Middle frontal gyrus (tissue), 1 donor: Measurements from ENCODE around the gene ADIPOR2.
"Not testable (repeated sequence)": the region's sequence is repeated elsewhere in the genome, so short reads cannot be mapped to it uniquely, and the experiment has no call there.

Experiments used
- DNase-seq: peaks from one replicate; pipeline ENCODE4 v3.0.0-alpha.2; 2015; ENCODE audit warnings: low spot score; ENCODE audit errors: extremely low spot score

Gene ADIPOR2

DNA sequence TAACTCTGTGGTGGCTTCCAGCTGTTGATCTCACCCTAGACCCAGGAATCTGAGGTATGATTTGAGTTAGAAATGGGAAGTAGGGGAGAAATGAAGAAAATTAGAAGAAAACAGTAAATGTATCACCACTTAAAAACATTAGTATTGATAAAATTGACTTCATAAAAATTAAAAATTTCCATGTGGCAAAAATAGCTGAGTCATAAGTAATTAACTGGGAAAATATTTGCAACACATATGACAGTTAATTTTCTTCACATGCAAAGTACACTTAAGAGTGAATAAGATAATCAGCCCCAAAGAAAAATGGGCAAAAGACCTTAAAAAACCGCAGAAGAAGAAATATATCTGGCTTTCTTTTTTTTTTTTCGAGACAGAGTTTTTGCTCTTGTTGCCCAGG is 25.5 kb upstream of the ADIPOR2 start:
- no peak for DNase-seq

DNA sequence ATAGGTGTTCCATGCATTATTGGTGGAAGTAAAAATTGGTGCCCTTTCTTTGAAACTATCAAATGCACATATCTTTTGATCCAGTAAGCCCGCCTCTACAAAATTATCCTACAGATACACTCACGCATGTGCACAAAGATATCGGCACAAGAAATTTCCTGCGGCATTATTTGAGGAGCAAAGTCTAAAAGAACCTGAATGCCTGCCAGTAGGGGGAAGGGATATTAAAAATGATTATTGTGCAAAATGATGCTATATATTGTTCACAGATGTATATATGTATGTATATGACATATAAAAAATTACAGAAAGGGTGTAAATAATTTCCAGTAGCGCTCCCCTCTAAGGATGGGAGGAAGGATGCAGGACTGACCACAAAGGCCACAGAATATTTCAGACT is 24.7 kb upstream of the ADIPOR2 start:
- DNase-seq, result no peak

DNA sequence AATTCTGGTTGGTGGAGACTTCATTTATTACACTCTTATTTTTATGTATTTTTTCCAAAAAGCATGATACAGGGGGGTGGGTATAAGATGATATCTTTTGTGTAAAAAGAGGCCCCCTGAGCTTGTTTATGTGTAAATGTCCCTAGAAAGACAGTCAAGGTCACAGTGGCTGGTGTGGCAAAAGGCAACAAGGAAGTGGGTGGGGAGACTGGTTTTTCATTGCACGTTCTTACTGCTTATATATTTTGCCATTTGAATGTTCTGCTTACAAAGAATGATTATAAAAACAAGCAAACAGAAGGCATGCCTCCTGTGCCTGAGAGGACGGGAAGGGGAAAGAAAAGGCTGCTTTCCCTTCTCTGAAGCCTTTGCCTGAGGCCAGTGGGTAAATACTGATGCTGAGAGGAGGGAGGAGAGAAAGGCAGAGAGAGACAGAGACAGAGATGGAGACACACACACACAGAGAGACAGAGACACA is 24.1 kb upstream of the ADIPOR2 start:
- DNase-seq, result no peak

DNA sequence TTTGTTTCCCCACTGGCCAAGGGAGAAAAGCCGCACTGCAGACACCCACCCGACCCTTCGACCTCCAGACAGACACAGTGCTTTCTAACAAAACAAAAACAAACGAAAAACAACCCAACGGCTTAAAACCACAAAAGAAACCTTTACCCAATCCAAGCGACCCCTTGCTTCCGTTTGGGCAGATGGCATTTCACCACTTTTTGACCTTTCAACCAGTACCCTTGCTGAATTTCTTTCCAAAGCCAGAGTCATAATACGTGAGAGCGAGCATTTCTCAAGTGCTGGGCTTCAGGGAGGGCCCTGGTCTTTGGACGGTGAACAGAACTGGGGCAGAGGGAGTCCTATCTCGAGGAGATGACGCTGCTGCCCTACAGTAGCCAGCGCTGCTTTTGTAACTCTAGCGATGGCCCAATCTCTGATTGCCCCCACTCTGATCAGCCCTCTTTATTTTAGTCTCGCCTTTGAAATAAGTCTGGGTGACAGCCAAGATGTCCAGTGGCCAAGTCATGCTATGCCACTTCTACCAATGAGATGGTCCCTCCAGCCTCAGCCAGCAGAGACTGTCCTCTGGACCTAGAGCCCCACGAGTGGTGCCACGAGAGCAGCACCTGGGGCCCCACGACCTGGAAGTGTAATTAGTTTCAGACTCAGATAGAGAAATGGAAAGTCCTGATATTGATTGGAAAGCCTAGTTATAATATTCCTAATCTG is 21.9 kb upstream of the ADIPOR2 start:
- DNase-seq, result no peak

DNA sequence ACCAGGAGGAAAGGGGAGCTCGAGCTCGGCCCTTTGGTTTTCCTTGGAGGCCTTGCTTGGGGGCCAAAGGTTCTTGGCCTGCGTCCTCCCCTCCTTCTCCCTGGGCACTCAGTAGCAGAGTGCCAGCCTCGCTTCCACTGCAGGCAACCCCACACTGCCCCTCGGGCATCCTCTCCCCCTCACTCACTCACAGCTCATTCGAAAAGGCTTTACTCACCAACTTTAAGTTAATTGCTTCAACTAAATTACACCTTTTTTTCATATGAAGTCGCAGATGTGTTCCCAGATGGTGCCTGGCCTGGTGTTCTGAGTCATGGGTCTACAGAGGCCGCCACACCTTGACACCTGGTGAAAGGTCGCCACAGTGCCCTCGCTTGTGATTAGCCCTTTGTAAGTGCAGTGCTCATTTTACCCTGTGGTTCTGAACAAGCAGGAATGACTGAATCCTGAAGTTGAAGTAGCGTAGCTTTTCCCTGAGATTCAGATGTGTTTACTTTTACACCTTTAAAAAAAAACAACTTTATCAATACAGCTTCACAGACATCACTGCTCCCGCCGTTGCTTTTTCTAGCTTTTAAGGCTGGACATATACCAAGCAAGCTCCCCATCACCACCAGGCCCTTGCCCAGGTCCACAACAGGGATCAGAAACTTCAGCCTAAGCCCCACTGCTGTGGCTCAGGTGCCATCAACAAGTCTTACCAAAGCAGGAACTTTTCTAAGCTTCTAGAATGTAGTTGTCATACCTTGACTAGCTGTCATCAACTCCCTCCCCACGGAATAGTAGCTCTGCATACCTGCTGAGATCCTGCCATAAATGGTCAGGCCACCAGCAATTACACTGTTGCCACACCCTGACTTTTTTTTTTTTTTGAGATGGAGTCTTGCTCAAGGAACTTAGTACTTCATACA is 20.3 kb upstream of the ADIPOR2 start:
- no peak for DNase-seq

DNA sequence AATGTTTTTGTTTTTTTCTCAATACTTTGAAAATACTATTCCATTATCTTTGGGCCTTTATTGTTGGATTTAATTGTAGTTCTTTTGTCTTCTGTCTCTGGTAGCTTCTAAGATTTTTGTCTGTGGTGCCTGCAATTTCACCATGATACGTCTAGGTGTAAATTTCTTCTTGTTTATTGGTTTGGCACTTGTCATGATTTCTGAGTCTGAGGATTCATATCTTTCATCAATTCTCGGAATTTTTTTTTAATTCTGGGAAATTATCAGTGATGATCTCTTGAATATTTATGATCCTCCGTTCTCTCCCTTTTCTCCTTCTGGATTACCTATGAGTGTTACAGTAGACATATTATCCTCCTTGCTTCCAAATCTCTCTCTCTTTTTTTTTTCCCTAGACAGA is 14.8 kb upstream of the ADIPOR2 start:
- no peak for DNase-seq

DNA sequence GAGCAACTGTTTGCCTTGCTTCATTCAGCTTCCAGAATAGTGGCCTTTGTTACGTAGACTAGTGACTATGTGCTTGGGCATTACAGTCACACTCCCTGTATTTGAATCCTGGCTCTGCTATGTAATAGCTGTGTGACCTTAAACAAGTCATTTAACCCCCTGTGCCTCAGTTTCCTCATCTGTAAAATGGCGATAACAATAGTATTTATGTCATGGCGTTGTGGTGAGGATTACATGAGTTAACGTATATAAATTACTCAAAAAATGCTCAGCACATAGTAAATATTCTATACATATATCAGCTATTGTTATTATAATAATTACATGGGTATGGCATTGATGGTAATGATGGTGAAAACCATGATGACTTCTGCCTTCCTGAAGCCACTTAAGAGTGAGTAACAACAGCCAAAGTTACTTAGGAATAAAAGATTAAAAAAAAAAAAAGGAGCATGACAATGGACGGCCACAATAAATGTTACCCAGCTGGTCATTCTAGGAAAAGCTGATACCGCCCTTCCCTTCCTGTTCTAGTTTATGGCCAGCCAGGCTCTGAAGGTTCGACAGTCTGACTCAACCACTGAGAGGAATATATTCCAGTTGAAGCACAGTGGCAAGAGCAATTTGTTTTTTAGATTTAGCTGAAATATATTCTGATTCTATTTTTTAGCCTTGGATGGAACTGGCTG is 9.9 kb upstream of the ADIPOR2 start:
- DNase-seq, result no peak

DNA sequence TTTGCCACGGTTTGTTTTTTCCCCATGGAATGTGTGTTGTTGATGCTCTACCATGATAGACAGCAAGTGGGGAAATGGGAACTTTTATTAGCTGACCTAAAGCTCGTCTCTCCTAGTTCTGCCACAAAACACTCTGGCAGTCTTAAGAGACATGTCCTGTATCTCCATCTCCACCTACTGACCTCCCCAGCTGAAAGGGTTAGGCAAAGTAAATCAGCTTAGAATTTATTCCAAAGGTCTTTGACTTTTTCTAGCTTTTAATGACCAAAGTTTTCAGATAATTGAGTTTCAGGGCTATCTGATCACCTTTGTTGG is 9.4 kb upstream of the ADIPOR2 start:
- DNase-seq, result no peak

DNA sequence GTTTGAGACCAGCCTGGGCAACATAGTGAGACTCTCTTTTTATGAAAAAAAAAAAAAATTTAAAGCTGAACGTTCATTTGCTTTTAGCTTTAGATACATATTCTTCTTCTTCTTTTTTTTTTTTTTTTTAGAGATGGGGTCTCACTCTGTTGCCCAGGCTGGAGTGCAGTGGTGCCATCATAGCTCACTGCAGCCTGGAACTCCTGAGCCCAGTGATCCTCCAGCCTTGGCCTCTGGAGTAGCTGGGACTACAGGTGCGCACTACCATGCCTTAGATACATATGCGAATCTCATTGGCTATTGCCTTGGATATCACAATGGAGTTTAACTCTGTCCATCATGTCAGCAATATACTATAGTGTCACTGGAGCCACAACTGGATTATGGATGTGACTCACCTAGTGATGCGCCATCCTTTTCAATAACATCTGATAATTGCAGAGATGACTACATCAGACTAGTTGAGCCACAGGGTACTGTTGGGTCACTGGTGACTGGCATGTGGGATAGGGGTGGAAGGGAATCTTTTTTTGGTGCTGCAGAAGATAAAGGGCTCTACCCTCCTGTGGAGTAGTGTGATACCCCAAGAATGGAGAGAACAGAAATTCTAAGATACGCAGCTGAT is 2.7 kb upstream of the ADIPOR2 start:
- DNase-seq, result no peak

DNA sequence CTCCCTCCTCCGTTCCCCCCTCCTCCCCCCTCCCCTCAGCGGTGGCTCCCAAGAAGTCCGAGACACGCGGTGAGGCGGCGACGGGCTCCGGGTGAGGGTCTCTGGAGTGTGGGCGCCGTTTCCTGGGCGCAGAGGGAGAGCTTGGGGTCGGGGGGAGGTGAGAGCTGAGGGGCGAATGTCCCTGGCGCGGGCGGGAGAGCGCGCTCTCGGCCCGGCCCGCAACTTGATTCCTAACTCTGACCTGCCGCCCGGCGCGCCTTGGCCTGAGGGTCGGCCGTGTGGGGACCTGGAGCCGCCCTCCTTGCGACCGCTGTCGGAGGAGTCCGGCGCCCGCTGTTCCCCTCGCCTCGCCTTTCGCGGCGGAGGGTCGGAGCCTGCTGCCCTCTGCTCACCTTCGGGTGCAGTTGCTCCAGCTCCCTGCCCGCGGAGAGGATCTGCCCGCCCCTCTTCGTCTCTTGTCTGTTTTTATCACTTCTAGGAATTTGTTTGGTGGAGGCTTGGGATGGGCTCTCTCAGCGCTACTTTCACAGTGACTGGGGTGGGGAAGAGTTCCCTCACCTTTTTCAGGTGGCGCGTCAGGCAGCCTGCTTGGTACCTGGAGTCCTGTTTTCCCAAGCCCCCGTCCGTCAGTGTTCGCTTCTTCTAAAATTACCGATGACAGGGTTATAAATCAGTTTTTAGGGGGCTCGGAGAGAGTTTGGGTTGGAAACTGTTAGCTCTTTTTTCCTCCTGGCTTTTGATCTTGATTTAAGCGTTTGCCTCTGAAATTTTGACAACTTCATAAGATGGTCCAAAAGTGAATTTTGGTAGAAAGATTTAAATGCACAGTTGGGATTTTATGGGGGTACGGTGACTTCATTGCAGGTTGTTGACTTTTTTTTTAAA is 495 bp downstream of the ADIPOR2 start:
- DNase-seq, result no peak

DNA sequence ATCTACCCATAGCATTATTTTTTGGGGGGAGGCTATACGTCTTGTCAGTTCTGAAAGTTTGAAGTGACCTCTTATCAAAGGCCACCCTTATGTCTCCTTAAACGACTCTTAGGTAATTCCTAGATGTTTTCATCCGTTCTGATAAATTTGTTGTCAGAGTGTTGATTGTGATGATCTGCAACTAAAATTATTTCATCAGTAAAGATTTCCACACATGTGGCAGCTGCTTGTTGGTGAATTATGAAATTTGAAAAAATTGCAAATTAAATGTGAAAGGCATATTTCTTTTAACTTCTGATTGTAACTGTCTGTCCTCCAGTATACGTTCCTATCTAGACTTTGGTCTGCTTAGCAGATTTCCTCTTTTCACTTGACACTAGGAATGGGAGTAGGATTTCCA is 1.4 kb downstream of the ADIPOR2 start:
- no peak for DNase-seq

DNA sequence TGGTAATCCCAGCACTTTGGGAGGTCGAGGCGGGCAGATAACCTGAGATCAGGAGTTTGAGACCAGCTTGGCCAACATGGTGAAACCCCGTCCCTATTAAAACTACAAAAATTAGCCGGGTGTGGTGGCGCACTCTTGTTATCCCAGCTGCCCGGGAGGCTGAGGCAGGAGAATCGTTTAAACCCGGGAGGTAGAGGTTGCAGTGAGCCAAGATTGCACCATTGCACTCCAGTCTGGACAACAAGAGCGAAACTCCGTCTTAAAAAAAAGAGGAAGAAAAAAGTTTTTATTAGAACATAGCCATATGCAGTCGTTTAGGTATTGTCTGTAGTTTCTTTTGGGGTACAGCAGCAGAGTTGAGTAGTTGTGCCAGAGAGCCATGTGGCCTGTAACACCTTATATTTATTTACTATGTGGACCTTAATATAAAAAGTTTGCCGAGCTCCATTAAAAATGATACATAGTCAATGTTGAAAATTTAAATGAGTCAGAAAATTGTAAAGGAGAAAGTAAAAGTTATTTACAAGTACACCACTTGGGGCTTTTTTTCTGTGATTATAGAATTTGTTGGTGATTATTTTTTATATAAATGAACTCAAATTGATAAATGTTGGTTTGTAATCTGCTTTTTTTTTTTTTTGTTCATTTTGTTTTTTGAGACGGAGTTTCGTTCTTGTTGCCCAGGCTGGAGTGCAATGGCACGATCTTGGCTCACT is 2.2 kb downstream of the ADIPOR2 start:
- no peak for DNase-seq

DNA sequence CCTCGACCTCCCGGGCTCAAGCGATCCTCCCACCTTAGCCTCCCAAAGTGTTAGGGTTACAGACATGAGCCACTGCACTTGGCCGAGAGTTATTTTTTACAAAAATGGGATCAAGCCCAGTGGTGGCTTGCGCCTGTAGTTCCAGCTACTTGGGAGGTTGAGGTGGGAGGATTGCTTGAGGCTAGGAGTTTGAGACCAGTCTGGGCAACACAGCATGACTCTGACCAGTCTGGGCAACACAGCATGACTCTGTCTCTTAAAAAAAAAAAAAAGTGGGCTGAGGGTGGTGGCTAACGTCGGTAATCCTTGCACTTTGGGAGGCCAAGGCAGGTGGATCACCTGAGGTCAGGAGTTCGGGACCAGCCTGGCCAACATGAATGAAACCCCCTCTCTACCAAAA is 4.2 kb downstream of the ADIPOR2 start:
- not testable (repeated sequence) for DNase-seq

DNA sequence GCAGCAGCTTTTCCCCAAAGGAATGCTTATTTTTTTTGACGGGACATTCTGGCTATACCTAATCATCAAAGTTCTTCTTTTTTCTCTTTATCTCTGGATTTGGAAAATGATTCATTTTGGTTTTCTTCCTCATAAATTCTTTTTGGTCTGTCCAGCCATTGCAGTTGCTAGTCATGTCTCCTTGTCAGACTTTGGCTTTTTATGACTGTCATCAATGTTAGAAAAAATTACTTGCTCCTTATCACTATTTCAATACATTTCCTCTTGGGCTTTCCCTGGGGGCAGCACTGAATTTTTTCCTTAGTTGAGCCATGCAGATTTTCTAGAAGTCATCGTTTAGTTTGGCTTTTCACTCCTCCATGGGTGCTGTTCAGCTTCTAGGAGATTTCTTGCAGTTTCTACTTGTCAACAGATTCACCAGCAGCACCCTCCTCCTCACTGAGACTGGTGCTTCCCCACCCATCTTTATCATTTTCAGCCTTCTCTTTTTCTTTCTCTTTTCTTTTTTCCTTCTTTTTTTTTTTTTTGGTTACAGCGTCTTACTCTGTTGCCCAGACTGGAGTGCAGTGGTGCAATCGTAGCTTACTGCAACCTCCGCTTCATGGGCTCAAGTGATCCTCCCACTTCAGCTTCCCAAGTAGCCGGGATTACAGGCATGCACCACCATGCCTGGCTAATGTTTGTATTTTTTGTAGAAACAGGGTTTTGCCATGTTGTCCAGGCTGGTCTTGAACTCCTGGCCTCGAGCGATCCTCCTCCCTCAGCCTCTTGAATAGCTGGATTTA is 5.2 kb downstream of the ADIPOR2 start:
- no peak for DNase-seq

DNA sequence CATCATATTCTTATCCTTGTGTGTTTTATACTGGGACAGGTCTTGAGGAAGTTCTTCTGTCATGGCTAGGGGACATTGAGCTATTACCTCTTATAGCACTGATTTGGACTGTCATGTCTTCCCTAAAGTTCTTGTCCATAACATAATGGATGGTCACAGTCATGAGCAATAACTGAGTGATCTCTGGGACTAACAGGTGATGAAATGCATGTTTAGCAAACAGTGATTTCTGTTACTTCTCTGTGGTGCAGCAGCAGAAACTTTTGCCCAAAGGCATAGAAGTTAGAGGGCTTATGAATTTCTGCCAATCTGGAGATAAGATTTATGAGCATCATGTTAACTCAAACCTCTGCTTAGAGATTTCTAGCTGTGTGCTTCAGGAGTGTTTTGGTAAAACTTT is 5.9 kb downstream of the ADIPOR2 start:
- DNase-seq, result no peak

DNA sequence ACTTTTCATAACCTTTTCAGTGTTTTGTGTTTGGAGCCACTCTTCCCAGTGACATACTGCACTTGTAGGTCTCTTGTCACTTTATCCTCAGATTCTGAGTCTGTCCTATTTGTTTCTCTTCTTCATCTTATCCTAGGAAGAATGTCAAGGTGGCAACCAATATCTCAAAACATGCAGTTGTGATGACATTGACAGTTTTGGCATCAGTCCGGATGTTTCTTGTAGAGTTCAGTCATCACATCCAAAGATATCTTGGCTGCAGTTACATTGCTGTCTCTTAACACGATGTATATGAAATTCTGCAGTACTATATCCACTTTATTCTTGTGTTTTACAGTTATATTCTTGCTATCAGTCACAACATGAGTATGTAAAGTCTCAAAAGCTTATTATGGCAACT is 6.4 kb downstream of the ADIPOR2 start:
- no peak for DNase-seq

DNA sequence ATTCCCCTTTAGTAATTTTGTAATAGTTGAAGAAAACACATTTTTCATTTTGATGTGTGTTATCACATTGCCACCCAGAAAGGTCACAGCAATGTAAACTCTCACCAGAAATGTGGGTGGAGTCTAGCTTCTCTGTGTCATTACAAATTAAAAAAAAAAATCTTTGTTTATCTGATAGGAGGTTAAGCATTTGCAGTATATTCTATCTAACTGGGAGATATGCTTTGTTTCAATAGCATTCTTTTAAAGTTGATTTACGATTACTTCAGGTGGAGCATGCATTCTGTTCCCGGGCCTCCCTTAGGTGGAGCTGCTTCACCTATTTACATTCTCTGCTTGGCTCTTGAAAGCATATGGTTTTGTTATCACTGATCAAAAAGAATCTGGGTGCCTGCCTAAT is 7.8 kb downstream of the ADIPOR2 start:
- no peak for DNase-seq

DNA sequence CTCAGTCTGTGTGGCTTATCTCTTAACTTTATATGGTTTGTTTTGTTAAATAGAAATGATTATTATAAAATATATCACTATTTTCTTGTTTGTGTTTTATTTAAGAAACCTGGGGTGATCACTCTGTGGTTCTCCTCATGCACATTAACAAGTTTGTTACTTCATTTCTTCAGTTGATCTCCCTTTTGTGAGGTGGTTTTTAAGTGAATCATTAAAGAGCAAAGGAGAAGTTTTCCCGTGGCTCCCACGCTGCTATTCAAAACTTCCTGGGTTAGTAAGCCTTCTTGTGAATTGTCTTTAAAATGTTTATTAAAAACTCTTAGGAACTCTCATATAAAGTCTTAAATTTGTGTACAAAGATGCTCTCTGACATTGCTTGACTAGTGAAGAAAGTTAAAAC is 11.8 kb downstream of the ADIPOR2 start:
- DNase-seq, result no peak
